NCI-H128 (cell line): ENCODE measurements around the gene PTMS.

Experiments
- DNase-seq: peaks from one replicate; lab custom pipeline; 2025; ENCODE audit not compliant: unreplicated experiment; lab: John Stamatoyannopoulos, UW

Gene PTMS

GRCh38 chr12:6787309-6787708, 21.1 kb downstream of the PTMS start:
- no peak for DNase-seq

- DNase-seq: no peak
These were observed 23.1 kb downstream of the PTMS start, which contains the start of gene CD4 for GRCh38 chr12:6788972-6789924. Gene CD4, plus strand, starts transcription at chr12:6789528. Its CDS starts 10,611 bp downstream, at chr12:6800139.

- no peak for DNase-seq
These were observed 24.5 kb downstream of the PTMS start for GRCh38 chr12:6790496-6791150.

GRCh38 chr12:6791931-6792520, 25.9 kb downstream of the PTMS start:
- DNase-seq: no peak

GRCh38 chr12:6792522-6793201, 26.5 kb downstream of the PTMS start:
- no peak for DNase-seq

- DNase-seq: no peak
These were observed 28.9 kb downstream of the PTMS start for GRCh38 chr12:6795088-6795487.

- DNase-seq: no peak
These were observed 30.4 kb downstream of the PTMS start for GRCh38 chr12:6796576-6796975.

GRCh38 chr12:6799147-6799546, 33.0 kb downstream of the PTMS start:
- DNase-seq: no peak

GRCh38 chr12:6807170-6807569, 41.0 kb downstream of the PTMS start:
- DNase-seq: no peak

GRCh38 chr12:6809056-6809455, 42.9 kb downstream of the PTMS start:
- no peak for DNase-seq

GRCh38 chr12:6810758-6811157, 44.6 kb downstream of the PTMS start:
- no peak for DNase-seq

- DNase-seq: no peak
These were observed 47.2 kb downstream of the PTMS start for GRCh38 chr12:6813363-6813762.

GRCh38 chr12:6816598-6816997, 50.4 kb downstream of the PTMS start:
- DNase-seq: no peak

GRCh38 chr12:6817098-6817497, 50.9 kb downstream of the PTMS start:
- no peak for DNase-seq

- DNase-seq: no peak
These were observed 51.5 kb downstream of the PTMS start for GRCh38 chr12:6817662-6818157.

- no peak for DNase-seq
These were observed 52.1 kb downstream of the PTMS start for GRCh38 chr12:6818222-6818621.

GRCh38 chr12:6818645-6819044, 52.5 kb downstream of the PTMS start:
- DNase-seq: no peak

GRCh38 chr12:6819106-6820030, 53.2 kb downstream of the PTMS start:
- no peak for DNase-seq

- DNase-seq: no peak
These were observed 54.0 kb downstream of the PTMS start for GRCh38 chr12:6820166-6820565.
